ENCODE measurements around the gene SLC4A1AP. TPM values are rescaled to one million over a fixed set of nuclear protein-coding genes. Genes with fewer than 3 reads are reported as not detected.

The SLC4A1AP gene
- total RNA-seq, 1 experiment from 2014 or later: 29.7 TPM

- no peaks in the 10 kb centered on the region for H3K4me1 ChIP-seq (ENCODE audit: insufficient read depth, low read length, poor library complexity, severe bottlenecking)
- H3K9me3 ChIP-seq (ENCODE audit: low read depth, low read length, poor library complexity, severe bottlenecking): no peaks in the 10 kb centered on the region
- no peaks in the 10 kb centered on the region for H3K27me3 ChIP-seq (replicated peaks; ENCODE audit: insufficient read depth, low read depth, low read length, poor library complexity)
- no peak overlapping the region for H3K4me3 ChIP-seq (ENCODE audit: low read depth, low read length, poor library complexity, severe bottlenecking)
- POLR2A ChIA-PET (ENCODE audit: low non-redundant PET): interaction anchor here (0.6 kb wide), 1 partner anchor 1517 kb away, joined by 4 read pairs; no protein-coding TSS in a partner anchor
- intact Hi-C loops (cut with micrococcal nuclease; ENCODE audit: unreplicated experiment): no loop called here
- DNase-seq (ENCODE audit: low spot score): peak; percentile 28
- H3K36me3 ChIP-seq (ENCODE audit: insufficient read depth, low read length, poor library complexity, severe bottlenecking): no peaks in the 10 kb centered on the region
- CTCF ChIA-PET: interaction anchor here (0.8 kb wide), 1 partner anchor 27 kb away, joined by 3 read pairs; no protein-coding TSS in a partner anchor
- BruUV-seq (replicated peaks): no TSS peak
- H3K27ac ChIP-seq (ENCODE audit: low read depth, low read length, poor library complexity, severe bottlenecking): no peak overlapping the region
- TF ChIP-seq EZH2 (IDR thresholded peaks at IDR 0.05; ENCODE audit: borderline replicate concordance, low read depth, low read length, poor library complexity, severe bottlenecking) (no peak), CTCF (conservative IDR thresholded peaks at IDR 0.05; ENCODE audit: low read depth, low read length) (no peak)
These were observed 47.1 kb downstream of the SLC4A1AP start for GRCh38 chr2:27710640-27711430.

GRCh38 chr2:27711804-27712203, 48.1 kb downstream of the SLC4A1AP start:
- Histone ChIP-seq H3K36me3 (ENCODE audit: insufficient read depth, low read length, poor library complexity, severe bottlenecking) (no peaks in the 10 kb centered on the region), H3K4me3 (ENCODE audit: low read depth, low read length, poor library complexity, severe bottlenecking) (no peak overlapping the region), H3K27ac (ENCODE audit: low read depth, low read length, poor library complexity, severe bottlenecking) (no peak overlapping the region), H3K9me3 (ENCODE audit: low read depth, low read length, poor library complexity, severe bottlenecking) (no peaks in the 10 kb centered on the region), H3K4me1 (ENCODE audit: insufficient read depth, low read length, poor library complexity, severe bottlenecking) (no peaks in the 10 kb centered on the region), H3K27me3 (replicated peaks; ENCODE audit: insufficient read depth, low read depth, low read length, poor library complexity) (no peaks in the 10 kb centered on the region)
- intact Hi-C loops (cut with micrococcal nuclease; ENCODE audit: unreplicated experiment): no loop called here
- DNase-seq (ENCODE audit: low spot score): no peak
- CTCF ChIA-PET: no interaction called here
- POLR2A ChIA-PET (ENCODE audit: low non-redundant PET): no interaction called here
- no peak for TF ChIP-seq CTCF (conservative IDR thresholded peaks at IDR 0.05; ENCODE audit: low read depth, low read length)
- TF ChIP-seq EZH2 (IDR thresholded peaks at IDR 0.05; ENCODE audit: borderline replicate concordance, low read depth, low read length, poor library complexity, severe bottlenecking): no peak
- no TSS peak for BruUV-seq (replicated peaks)

- TF ChIP-seq CTCF (conservative IDR thresholded peaks at IDR 0.05; ENCODE audit: low read depth, low read length) (no peak), EZH2 (IDR thresholded peaks at IDR 0.05; ENCODE audit: borderline replicate concordance, low read depth, low read length, poor library complexity, severe bottlenecking) (no peak)
- Histone ChIP-seq H3K27ac (ENCODE audit: low read depth, low read length, poor library complexity, severe bottlenecking) (no peak overlapping the region), H3K36me3 (ENCODE audit: insufficient read depth, low read length, poor library complexity, severe bottlenecking) (no peaks in the 10 kb centered on the region), H3K4me3 (ENCODE audit: low read depth, low read length, poor library complexity, severe bottlenecking) (no peak overlapping the region), H3K27me3 (replicated peaks; ENCODE audit: insufficient read depth, low read depth, low read length, poor library complexity) (no peaks in the 10 kb centered on the region), H3K9me3 (ENCODE audit: low read depth, low read length, poor library complexity, severe bottlenecking) (no peaks in the 10 kb centered on the region), H3K4me1 (ENCODE audit: insufficient read depth, low read length, poor library complexity, severe bottlenecking) (no peaks in the 10 kb centered on the region)
- no TSS peak for BruUV-seq (replicated peaks)
- intact Hi-C loops (cut with micrococcal nuclease; ENCODE audit: unreplicated experiment): no loop called here
- ChIA-PET CTCF (interaction anchor here (0.6 kb wide), 1 partner anchor 633 kb away, joined by 4 read pairs; no protein-coding TSS in a partner anchor), POLR2A (ENCODE audit: low non-redundant PET) (no interaction called here)
- DNase-seq (ENCODE audit: low spot score): no peak
These were observed 48.8 kb downstream of the SLC4A1AP start for GRCh38 chr2:27712522-27712921.

All from A673 (cell line).